ENCODE data around the gene KIFC1. TPM values are rescaled to one million over a fixed set of nuclear protein-coding genes. Genes with fewer than 3 reads are reported as not detected.
"Not testable (repeated sequence)": the region's sequence is repeated elsewhere in the genome, so short reads cannot be mapped to it uniquely, and the experiment has no call there.

The KIFC1 gene
- 95.5 and 120 TPM in 2 replicates for total RNA-seq (2014; rRNA removed; shearing (Covaris generic))

DNA sequence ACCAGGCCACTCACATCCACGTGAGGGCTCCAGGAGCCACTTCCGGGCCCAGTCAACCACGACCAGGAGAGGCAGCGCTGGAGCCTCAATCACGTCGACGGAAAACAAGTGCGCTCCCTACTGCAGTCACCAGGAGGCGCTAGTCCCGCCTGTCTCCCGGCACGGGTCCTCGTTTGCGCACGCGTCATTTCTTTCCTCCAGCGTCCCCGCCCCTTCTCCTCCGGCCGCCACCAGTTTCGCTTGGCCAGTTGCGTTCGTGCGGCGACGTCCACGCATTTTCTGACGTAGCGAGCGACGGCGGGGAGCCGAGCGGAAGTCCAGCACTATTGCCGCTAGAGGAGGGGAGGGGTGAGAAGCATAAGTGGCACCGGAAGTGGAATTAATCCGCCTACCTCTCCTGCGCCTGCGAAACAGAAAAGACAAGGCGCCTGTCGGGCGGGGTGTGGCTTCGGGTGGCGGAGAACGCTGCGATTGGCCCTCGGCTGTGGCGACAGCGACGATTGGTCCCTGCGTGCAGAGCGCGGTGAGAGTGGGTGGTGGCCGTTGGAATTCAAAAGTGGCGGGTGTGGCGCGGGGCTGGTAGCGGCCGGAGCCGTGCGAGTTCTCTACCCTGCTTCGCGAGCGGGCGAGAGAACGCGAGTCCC is at the start of gene KIFC1:
Gene KIFC1, plus strand, starts transcription at position 546 of the 644 bp plus-strand sequence. CDS start 163 bp downstream, outside the sequence.
- Histone ChIP-seq H3K4me1 (replicated peaks) (peaks cover 34% of the 10 kb centered on the region), H3K27me3 (replicated peaks) (no peaks in the 10 kb centered on the region), H3K9me3 (replicated peaks) (no peaks in the 10 kb centered on the region), H3K4me3 (peak within 1 kb of the TSS; percentile 78), H3K27ac (peak within 1 kb of the TSS; percentile 95), H3K36me3 (peaks cover 39% of the 10 kb centered on the region)
- peak; percentile 99 to 100 for DNase-seq (ENCODE audit: low read depth in 1 of 2, low spot score in 2 of 2)

DNA sequence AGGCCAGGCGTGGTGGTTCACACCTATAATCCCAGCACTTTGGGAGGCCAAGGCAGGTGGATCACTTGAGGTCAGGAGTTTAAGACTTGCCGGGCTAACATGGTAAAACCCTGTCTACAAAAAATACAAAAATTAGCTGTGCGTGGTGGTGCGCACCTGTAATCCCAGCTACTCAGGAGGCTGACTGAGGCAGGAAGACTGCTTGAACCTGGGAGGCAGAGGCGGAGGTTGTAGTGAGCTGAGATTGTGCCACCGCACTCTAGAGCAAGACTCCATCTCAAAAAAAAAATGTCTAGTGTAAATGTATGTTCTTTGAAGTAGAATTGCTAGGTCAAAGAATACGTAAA is 48.0 kb upstream of the KIFC1 start:
- H3K9me3 ChIP-seq (replicated peaks); H3K36me3 ChIP-seq; H3K27me3 ChIP-seq (replicated peaks); H3K27ac ChIP-seq; H3K4me1 ChIP-seq (replicated peaks); DNase-seq (ENCODE audit: low read depth in 1 of 2, low spot score in 2 of 2); H3K4me3 ChIP-seq: not testable (repeated sequence)

GRCh38 chr6:33343953-33344611 is 47.5 kb upstream of the KIFC1 start:
- H3K9me3 ChIP-seq (replicated peaks): no peaks in the 10 kb centered on the region
- no peak for DNase-seq (ENCODE audit: low read depth in 1 of 2, low spot score in 2 of 2)

DNA sequence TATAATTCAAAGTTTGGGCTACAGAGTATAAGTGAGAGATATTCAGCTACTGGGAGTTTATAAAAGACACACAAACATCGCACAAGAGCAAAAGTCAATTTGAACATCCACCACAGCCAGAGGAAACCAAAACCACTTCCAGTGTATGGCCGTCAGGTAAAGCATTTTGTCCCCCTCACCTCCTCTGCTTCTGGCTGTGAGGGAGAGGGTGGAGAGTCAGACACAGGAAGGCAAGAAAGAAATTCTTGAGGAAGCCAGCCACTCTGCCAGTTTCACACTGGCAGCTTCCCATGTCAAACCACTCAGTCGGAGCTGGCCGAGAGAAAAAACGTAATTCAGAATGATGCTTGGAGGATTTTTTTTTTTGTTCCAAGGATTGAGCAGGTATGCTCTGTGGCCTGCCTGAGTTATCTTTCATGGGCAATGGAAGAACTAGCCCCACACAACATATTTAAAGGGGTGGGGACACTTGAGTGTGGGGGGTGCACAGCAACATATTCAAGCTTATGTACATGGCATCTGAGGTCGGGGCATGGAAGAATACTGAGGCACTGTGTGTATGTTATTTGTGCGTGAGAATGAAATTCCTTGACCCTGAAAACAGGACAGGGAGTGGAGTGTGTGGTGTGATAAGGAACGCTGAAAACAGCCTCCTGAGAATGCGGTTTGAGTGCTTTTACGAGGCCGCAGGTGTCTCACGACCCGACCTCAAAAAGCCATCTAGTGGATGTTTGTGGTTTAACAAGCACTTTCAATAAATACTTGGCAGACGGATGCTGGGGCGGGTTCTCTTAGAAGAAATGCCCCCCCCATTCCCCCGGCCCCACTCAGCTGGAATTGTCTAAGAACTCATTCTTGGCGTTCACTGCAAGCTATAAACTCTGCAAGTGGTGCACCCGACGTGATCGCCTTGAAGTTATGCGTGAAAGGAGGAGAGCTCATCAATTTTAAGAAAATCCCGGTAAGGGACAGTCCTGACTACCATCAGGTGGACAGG is 46.6 kb upstream of the KIFC1 start:
- peaks cover 13% of the 10 kb centered on the region; the same call in 1 of the 2 replicates for H3K27me3 ChIP-seq (replicated peaks)
- H3K36me3 ChIP-seq: no peaks in the 10 kb centered on the region
- H3K4me3 ChIP-seq: no peak overlapping the region
- H3K9me3 ChIP-seq (replicated peaks): no peaks in the 10 kb centered on the region
- DNase-seq (ENCODE audit: low read depth in 1 of 2, low spot score in 2 of 2): peak; percentile 55 to 66
- no peak overlapping the region for H3K27ac ChIP-seq
- H3K4me1 ChIP-seq (replicated peaks): no peaks in the 10 kb centered on the region

More at GRCh38 chr6:33343953-33344611, 47.5 kb upstream of the KIFC1 start:
- Histone ChIP-seq H3K27ac (no peak overlapping the region), H3K27me3 (replicated peaks) (peaks cover 11% of the 10 kb centered on the region; the same call in 1 of the 2 replicates), H3K4me3 (no peak overlapping the region), H3K4me1 (replicated peaks) (no peaks in the 10 kb centered on the region), H3K36me3 (no peaks in the 10 kb centered on the region)

GRCh38 chr6:33346972-33347371 is 44.7 kb upstream of the KIFC1 start:
- not testable (repeated sequence) for H3K4me1 ChIP-seq (replicated peaks); H3K9me3 ChIP-seq (replicated peaks); DNase-seq (ENCODE audit: low read depth in 1 of 2, low spot score in 2 of 2); H3K27ac ChIP-seq; H3K4me3 ChIP-seq; H3K36me3 ChIP-seq
- peaks cover 13% of the 10 kb centered on the region; the same call in 1 of the 2 replicates for H3K27me3 ChIP-seq (replicated peaks)

- H3K27me3 ChIP-seq (replicated peaks): peaks cover 13% of the 10 kb centered on the region; the same call in 1 of the 2 replicates
- no peak for DNase-seq (ENCODE audit: low read depth in 1 of 2, low spot score in 2 of 2)
- no peaks in the 10 kb centered on the region for H3K4me1 ChIP-seq (replicated peaks)
- H3K9me3 ChIP-seq (replicated peaks): no peaks in the 10 kb centered on the region
- no peaks in the 10 kb centered on the region for H3K36me3 ChIP-seq
- no peak overlapping the region for H3K4me3 ChIP-seq
- H3K27ac ChIP-seq: no peak overlapping the region
Observed at GRCh38 chr6:33347816-33348215, 43.8 kb upstream of the KIFC1 start.

GRCh38 chr6:33355860-33356259 is 35.8 kb upstream of the KIFC1 start:
- H3K27ac ChIP-seq; H3K36me3 ChIP-seq; DNase-seq (ENCODE audit: low read depth in 1 of 2, low spot score in 2 of 2): not testable (repeated sequence)

DNA sequence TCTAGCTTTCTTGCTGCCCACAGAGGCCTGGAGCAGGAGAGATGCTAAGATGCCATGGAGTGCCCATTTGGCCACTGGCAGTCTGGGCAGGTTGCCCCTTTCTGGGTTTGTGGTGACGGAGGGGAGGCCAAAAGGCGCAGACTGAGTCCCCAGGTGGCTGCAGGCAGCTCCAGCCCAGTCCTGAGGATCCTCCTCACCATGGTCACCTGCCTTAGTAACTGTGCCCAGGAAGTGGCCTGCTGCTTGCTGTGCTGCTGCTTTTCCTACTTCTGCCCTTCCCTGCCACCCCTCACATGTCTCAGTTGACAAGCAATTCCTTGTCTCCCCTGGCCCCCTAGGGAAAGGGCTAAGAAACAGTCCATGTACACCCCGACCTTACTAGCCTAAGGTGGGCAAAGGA is 35.3 kb upstream of the KIFC1 start:
- Histone ChIP-seq H3K4me1 (replicated peaks) (no peaks in the 10 kb centered on the region), H3K9me3 (replicated peaks) (no peaks in the 10 kb centered on the region), H3K4me3 (no peak overlapping the region), H3K27ac (no peak overlapping the region), H3K27me3 (replicated peaks) (peaks cover 10% of the 10 kb centered on the region), H3K36me3 (no peaks in the 10 kb centered on the region)
- DNase-seq (ENCODE audit: low read depth in 1 of 2, low spot score in 2 of 2): no peak

More at GRCh38 chr6:33355860-33356259, 35.8 kb upstream of the KIFC1 start:
- H3K9me3 ChIP-seq (replicated peaks); H3K4me3 ChIP-seq; H3K4me1 ChIP-seq (replicated peaks): not testable (repeated sequence)
- H3K27me3 ChIP-seq (replicated peaks): peaks cover 10% of the 10 kb centered on the region

DNA sequence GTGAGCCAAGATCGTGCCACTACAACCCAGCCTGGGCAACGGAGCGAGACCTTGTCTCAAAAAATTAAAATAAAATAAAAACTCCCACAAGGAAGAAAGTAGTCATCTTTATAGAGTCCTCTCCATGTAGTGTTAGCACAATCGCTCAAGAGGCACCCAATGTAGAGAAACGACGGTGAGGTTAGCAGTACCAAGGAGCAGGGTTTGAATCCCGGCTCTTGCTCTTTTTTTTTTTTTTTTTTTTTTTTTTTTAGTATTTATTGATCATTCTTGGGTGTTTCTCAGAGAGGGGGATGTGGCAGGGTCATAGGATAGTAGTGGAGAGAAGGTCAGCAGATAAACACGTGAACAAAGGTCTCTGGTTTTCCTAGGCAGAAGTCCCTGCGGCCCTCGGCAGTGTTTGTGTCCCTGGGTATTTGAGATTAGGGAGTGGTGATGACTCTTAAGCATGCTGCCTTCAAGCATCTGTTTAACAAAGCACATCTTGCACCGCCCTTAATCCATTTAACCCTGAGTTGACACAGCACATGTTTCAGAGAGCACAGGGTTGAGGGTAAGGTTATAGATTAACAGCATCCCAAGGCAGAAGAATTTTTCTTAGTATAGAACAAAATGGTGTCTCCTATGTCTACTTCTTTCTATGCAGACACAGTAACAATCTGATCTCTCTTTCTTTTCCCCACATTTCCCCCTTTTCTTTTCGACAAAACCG is 34.3 kb upstream of the KIFC1 start:
- H3K4me3 ChIP-seq; DNase-seq (ENCODE audit: low read depth in 1 of 2, low spot score in 2 of 2); H3K9me3 ChIP-seq (replicated peaks); H3K4me1 ChIP-seq (replicated peaks); H3K27ac ChIP-seq; H3K36me3 ChIP-seq: not testable (repeated sequence)
- H3K27me3 ChIP-seq (replicated peaks): peaks cover 10% of the 10 kb centered on the region

- Histone ChIP-seq H3K4me1 (replicated peaks) (no peaks in the 10 kb centered on the region), H3K4me3 (no peak overlapping the region), H3K9me3 (replicated peaks) (no peaks in the 10 kb centered on the region), H3K36me3 (no peaks in the 10 kb centered on the region), H3K27me3 (replicated peaks) (peaks cover 10% of the 10 kb centered on the region), H3K27ac (no peak overlapping the region)
- no peak for DNase-seq (ENCODE audit: low read depth in 1 of 2, low spot score in 2 of 2)
Observed at GRCh38 chr6:33359331-33359730, 32.3 kb upstream of the KIFC1 start.

DNA sequence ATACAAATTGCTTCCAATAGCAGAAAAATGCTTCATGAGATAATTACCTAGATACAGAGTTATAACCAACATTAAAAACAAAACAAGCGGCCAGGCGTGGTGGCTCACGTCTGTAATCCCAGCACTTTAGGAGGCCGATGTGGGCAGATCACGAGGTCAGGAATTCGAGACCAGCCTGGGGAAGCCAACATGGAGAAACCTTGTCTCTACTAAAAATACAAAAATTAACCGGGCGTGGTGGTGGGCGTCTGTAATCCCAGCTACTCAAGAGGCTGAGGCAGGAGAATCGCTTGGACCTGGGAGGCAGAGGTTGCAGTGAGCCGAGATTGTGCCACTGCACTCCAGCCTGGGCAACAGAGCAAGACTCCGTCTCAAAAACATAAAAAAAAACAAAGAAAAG is 28.1 kb upstream of the KIFC1 start:
- not testable (repeated sequence) for DNase-seq (ENCODE audit: low read depth in 1 of 2, low spot score in 2 of 2); H3K36me3 ChIP-seq; H3K27me3 ChIP-seq (replicated peaks); H3K9me3 ChIP-seq (replicated peaks); H3K27ac ChIP-seq; H3K4me3 ChIP-seq; H3K4me1 ChIP-seq (replicated peaks)

GRCh38 chr6:33364475-33365205 is 27.0 kb upstream of the KIFC1 start:
- not testable (repeated sequence) for DNase-seq (ENCODE audit: low read depth in 1 of 2, low spot score in 2 of 2); H3K4me1 ChIP-seq (replicated peaks); H3K4me3 ChIP-seq; H3K27me3 ChIP-seq (replicated peaks); H3K36me3 ChIP-seq; H3K27ac ChIP-seq; H3K9me3 ChIP-seq (replicated peaks)

Data from SJSA1 (cell line).